GM12892 (cell line): ENCODE measurements around the gene ATP2B2.
"Not testable (repeated sequence)": the region's sequence is repeated elsewhere in the genome, so short reads cannot be mapped to it uniquely, and the experiment has no call there.

Source experiments
- DNase-seq: peaks from one replicate; pipeline ENCODE4 v3.0.0; 2011; ENCODE audit not compliant: insufficient read length
- FAIRE-seq: peaks from 2 replicates; lab custom pipeline; 2011; peaks lifted over from hg19 to GRCh38; lab: Jason Lieb, UNC
- POLR2A ChIP-seq: IDR thresholded peaks from 2 replicates; pipeline ENCODE4 v1.6.1; 2011; ENCODE audit warnings: low read depth, low read length, control low read depth
- POLR2AphosphoS5 ChIP-seq: IDR thresholded peaks from 2 replicates; pipeline ENCODE4 v1.6.1; 2011; ENCODE audit warnings: low read depth, low read length, control low read depth
- TAF1 ChIP-seq: IDR thresholded peaks from 2 replicates; pipeline ENCODE4 v1.6.1; 2011; ENCODE audit warnings: low read depth, mild to moderate bottlenecking, control low read depth, low read length, borderline replicate concordance

ATP2B2 gene

DNA sequence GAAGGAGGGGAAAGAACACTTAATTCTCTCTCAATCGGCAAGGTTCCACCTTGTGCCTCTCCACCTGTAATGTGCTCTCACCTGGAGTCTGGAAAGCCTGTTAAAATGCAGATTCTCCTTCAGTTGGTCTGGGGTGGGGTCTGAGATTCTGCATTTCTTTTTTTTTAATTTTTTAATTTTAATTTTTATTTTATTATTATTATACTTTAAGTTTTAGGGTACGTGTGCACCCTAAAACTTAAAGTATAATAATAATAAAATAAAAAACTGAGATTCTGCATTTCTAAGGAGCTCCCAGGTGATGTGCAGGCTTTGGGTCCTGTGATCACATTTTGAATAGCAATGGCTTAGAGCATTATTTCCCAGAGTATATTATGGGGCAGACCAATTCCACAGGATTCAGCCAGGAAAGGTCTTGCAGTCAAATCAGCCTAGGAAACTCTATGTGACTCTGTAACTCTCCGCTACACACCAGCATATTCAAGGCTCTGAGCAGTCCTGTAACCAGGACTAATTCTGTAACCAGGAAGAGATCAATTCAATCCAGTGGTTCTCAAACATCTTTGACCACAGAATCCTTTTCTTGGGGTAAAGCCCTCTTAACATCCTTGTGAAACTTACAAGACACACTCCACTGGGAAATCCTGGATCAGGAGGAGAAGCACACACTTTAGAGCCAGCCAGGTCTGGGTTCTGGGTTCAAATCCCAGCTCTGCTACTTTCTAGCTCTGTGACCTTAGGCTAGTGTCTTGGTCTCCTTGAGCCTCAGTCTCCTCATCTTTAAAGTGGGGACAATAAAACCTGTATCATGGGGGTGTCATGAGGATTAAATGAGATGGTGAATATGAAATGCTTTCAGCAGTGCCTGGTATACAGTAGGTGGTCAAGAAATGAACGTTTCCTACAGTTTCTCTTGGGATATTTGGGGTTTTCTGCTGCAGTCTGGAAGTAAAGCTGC lies 122.2 kb downstream of the ATP2B2 start:
- DNase-seq, result no peak
- FAIRE-seq, result no peak
- TF ChIP-seq TAF1, result no peak
- no peak for TF ChIP-seq POLR2AphosphoS5
- TF ChIP-seq POLR2A, result no peak

GRCh38 chr3:10382445-10382844 lies 122.9 kb downstream of the ATP2B2 start:
- not testable (repeated sequence) for FAIRE-seq, DNase-seq

DNA sequence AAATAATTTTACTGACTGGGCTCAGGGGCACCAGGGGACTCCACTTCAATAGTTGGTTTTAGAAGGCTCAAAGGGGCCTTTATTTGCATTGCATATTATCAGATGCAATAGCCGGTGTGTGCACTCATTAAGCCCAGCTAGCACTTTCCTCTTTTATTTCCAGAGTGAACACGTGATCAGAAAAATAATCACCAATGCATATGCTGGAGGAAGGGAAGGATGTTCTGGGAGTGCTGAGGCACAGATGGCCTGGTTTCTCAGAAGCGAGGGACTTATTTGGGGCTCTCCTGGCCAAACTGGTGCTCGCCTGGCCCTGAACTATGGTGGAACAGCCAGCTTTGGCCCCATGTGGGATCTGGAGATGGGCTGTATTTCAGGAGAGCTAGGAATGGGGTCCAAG lies 124.0 kb downstream of the ATP2B2 start:
- DNase-seq (no peak), FAIRE-seq (no peak)
- TF ChIP-seq POLR2A, result no peak
- TF ChIP-seq POLR2AphosphoS5, result no peak
- TF ChIP-seq TAF1, result no peak

- no peak for FAIRE-seq
Measured at GRCh38 chr3:10380906-10381305, 124.5 kb downstream of the ATP2B2 start.

DNA sequence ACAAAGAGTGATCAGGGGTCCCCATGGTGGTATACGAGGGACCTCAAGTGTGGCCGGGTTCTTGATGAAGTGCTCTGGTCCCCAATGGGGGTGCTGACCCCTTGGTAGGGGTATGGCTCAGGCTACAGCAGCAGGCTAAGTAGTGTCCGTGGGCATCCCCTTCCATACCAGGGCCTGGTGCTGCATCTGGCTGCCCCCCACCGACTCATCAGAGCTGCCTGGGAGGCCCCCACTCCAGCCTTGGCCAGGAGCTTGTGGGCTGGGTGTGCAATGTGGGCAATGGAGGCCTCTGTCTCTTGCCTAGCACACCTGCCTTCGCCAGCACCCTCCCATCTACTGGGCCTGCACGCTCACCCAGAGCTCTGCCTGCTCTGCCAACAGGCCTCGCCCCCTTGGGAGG lies 125.4 kb downstream of the ATP2B2 start:
- DNase-seq (no peak), FAIRE-seq (no peak)
- TF ChIP-seq POLR2A (no peak), POLR2AphosphoS5 (no peak), TAF1 (no peak)

More at GRCh38 chr3:10380906-10381305, 124.5 kb downstream of the ATP2B2 start:
- TF ChIP-seq TAF1, result no peak
- no peak for DNase-seq

- FAIRE-seq, result no peak
- TF ChIP-seq POLR2A, result no peak
- TF ChIP-seq TAF1, result no peak
- no peak for TF ChIP-seq POLR2AphosphoS5
- DNase-seq, result no peak
Measured at GRCh38 chr3:10379161-10379560, 126.2 kb downstream of the ATP2B2 start.

DNA sequence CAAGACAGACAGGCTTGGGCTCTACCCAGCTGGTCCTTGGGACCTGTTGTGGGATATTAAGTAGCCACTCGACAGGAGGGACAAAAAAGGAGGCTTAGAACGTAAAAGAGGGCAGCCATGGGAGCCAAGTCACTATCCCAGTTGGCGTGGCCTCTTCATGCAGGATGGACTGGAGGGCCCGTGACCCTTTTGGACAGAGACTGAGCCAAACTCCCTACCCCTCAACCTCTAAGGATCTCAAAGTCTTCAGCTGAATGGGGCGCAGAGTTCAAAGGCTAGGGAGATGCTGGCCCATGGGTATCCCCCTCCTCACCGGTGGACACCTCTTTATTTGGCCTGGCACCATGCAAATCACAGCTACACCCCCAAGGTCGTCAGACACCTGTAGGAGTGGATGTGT lies 126.6 kb downstream of the ATP2B2 start:
- DNase-seq (no peak), FAIRE-seq (no peak)
- TF ChIP-seq POLR2AphosphoS5, result no peak
- no peak for TF ChIP-seq TAF1
- no peak for TF ChIP-seq POLR2A

DNA sequence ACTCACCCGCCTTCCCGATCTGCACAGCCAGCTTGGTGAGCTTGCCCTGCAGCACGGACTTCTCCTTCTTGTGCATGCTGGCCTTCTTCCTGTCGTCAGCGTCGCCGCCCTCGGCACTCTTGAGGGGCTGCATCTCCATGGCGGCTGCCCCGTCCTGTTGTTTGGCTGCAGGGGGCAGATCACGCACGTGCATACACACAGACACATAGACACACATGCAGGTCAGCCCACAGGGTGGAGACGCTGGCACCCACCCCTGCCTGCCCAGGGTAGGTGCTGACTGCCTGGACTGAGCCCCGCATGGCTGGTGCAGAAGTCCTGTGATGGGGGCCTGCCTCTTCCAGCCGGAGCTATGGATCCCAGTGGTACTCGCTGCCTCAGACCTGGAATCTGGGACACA lies 127.1 kb downstream of the ATP2B2 start:
- DNase-seq, result no peak
- FAIRE-seq, result no peak
- TF ChIP-seq POLR2A, result no peak
- no peak for TF ChIP-seq TAF1
- no peak for TF ChIP-seq POLR2AphosphoS5

DNA sequence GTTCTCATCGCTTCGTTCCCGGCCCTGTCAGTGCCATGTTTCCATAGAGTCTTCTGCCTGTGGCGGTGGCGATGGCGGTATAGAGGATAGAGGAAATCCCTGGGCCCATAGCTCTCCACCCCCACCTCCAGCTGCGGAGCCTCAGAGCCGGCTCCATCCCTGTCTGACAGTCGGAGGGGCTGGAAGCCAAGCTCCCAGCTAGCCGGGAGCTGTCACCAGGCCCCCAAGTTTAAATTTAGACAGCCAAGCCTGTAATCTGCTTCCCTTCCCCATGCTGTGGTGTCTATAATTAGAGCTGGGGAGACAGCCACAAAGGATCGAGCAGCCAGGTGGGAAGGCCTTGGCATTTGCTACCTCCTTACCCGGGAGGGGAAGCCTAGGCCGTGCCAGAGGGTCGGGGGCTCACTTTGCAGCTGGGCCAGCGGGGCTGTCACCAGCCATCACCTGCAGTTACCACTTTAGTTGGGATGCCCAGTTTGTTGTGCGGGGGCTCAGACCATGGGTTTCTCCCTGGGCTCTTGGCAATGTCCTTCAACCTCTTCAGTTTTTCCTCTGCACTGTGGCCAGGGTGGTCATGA lies 128.1 kb downstream of the ATP2B2 start:
- TF ChIP-seq TAF1 (no peak), POLR2A (no peak), POLR2AphosphoS5 (no peak)
- DNase-seq, result no peak
- no peak for FAIRE-seq

- no peak for FAIRE-seq
Measured at GRCh38 chr3:10376353-10376752, 129.0 kb downstream of the ATP2B2 start.

DNA sequence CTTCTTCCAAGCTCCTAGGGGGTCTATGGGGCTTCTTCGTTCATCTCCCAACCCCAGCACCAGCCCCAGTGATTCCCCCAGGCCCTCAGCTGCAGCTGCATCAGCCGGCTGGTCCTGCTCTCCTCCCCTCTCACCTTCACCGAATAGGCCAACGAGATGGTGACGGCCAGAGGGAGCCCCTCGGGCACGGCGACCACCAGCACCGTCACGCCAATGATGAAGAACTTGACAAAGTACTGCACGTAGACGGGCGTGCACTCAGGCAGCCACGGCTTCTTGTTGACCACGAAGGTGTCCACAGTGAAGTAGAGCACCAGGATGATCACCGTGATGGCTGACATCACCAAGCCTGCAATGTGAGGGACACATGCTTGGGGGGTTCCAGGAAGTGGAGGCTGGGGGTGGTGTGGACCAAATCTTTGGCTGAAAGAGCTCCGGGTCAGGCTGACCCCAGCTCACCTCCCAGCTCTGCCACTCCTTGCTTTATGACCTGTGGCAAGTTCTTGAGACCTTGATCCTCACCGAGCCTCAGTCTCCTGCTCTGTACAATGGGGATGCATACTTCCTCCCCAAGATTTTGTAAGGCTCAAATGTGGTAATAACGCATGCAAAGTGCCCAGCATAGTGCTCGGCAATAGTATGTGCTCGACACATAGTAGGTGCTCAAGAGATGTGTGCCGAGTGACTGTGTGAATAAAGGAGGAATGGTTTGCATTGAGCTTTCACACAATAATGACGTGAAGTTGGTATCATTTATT lies 129.9 kb downstream of the ATP2B2 start:
- TF ChIP-seq POLR2AphosphoS5 (no peak), TAF1 (no peak), POLR2A (no peak)
- no peak for FAIRE-seq
- DNase-seq, result no peak

More at GRCh38 chr3:10376353-10376752, 129.0 kb downstream of the ATP2B2 start:
- DNase-seq, result no peak
- TF ChIP-seq POLR2AphosphoS5 (no peak), POLR2A (no peak), TAF1 (no peak)
